Ishikawa (cell line): Measurements from ENCODE around the gene NFIX.

Source experiments
- CEBPB ChIP-seq: IDR thresholded peaks from 2 replicates; pipeline ENCODE4 v1.6.1; 2012
- CREB1 ChIP-seq: IDR thresholded peaks from 2 replicates; pipeline ENCODE4 v1.6.1; 2012; ENCODE audit warnings: low read depth
- EGR1 ChIP-seq: IDR thresholded peaks from 2 replicates; pipeline ENCODE4 v1.6.1; 2012
- EP300 ChIP-seq: IDR thresholded peaks from 2 replicates; pipeline ENCODE4 v1.6.1; 2012; ENCODE audit warnings: borderline replicate concordance
- FOXM1 ChIP-seq: IDR thresholded peaks from 2 replicates; pipeline ENCODE4 v1.6.1; 2012; ENCODE audit warnings: low read depth, borderline replicate concordance
- MAX ChIP-seq: IDR thresholded peaks from 2 replicates; pipeline ENCODE4 v1.6.1; 2012
- NFIC ChIP-seq: IDR thresholded peaks from 2 replicates; pipeline ENCODE4 v1.6.1; 2012
- RAD21 ChIP-seq: IDR thresholded peaks from 2 replicates; pipeline ENCODE4 v1.6.1; 2012; ENCODE audit warnings: low read depth
- REST ChIP-seq: IDR thresholded peaks from 2 replicates; pipeline ENCODE4 v1.6.1; 2012; ENCODE audit warnings: low read depth, mild to moderate bottlenecking
- TAF1 ChIP-seq: IDR thresholded peaks from 2 replicates; pipeline ENCODE4 v1.6.1; 2012; ENCODE audit warnings: low read depth, mild to moderate bottlenecking
- TCF12 ChIP-seq: IDR thresholded peaks from 2 replicates; pipeline ENCODE4 v1.6.1; 2012; ENCODE audit warnings: low read depth
- TEAD4 ChIP-seq: IDR thresholded peaks from 2 replicates; pipeline ENCODE4 v1.6.1; 2012
- USF1 ChIP-seq: IDR thresholded peaks from 2 replicates; pipeline ENCODE4 v1.6.1; 2012
- YY1 ChIP-seq: IDR thresholded peaks from 2 replicates; pipeline ENCODE4 v1.6.1; 2012; ENCODE audit warnings: low read depth
- ZBTB7A ChIP-seq: IDR thresholded peaks from 2 replicates; pipeline ENCODE4 v1.6.1; 2012; ENCODE audit warnings: low read depth

The NFIX gene

GRCh38 chr19:12997179-12997966, 2.1 kb downstream of the NFIX start:
- TF ChIP-seq TAF1 (no peak), ZBTB7A (0 out of 2 replicates have a peak, but pooled peaks have one; percentile 29), YY1 (no peak), TCF12 (no peak), USF1 (no peak)

GRCh38 chr19:12997967-12998940, 3.0 kb downstream of the NFIX start:
- no peak for TF ChIP-seq TCF12
- TF ChIP-seq TEAD4: no peak
- TF ChIP-seq CEBPB: no peak
- no peak for TF ChIP-seq EGR1
- TF ChIP-seq RAD21: no peak
- no peak for TF ChIP-seq TAF1
- no peak for TF ChIP-seq REST
- no peak for TF ChIP-seq CREB1
- TF ChIP-seq YY1: no peak
- no peak for TF ChIP-seq ZBTB7A
- TF ChIP-seq FOXM1: no peak
- TF ChIP-seq USF1: no peak
- no peak for TF ChIP-seq EP300

- TF ChIP-seq RAD21 (no peak), EGR1 (no peak), REST (no peak), USF1 (no peak), TCF12 (no peak)
These were observed 5.9 kb downstream of the NFIX start for GRCh38 chr19:13001166-13001501.

- no peak for TF ChIP-seq RAD21
- no peak for TF ChIP-seq REST
- TF ChIP-seq USF1: no peak
- no peak for TF ChIP-seq TCF12
- no peak for TF ChIP-seq TAF1
- TF ChIP-seq EP300: no peak
- no peak for TF ChIP-seq EGR1
- TF ChIP-seq FOXM1: no peak
- TF ChIP-seq CEBPB: no peak
- no peak for TF ChIP-seq ZBTB7A
- no peak for TF ChIP-seq NFIC
- no peak for TF ChIP-seq MAX
- TF ChIP-seq CREB1: no peak
- no peak for TF ChIP-seq TEAD4
- no peak for TF ChIP-seq YY1
These were observed 6.4 kb downstream of the NFIX start for GRCh38 chr19:13001502-13002165.
